ENCODE data around the gene CDH18. TPM values are rescaled to one million over a fixed set of nuclear protein-coding genes. Genes with fewer than 3 reads are reported as not detected.

The CDH18 gene
- total and polyA plus RNA-seq, 2 donors (not counting 3 experiments of a cell fraction or from before 2014, with no cell fraction given) = 0.06 TPM; not detected in 1

DNA sequence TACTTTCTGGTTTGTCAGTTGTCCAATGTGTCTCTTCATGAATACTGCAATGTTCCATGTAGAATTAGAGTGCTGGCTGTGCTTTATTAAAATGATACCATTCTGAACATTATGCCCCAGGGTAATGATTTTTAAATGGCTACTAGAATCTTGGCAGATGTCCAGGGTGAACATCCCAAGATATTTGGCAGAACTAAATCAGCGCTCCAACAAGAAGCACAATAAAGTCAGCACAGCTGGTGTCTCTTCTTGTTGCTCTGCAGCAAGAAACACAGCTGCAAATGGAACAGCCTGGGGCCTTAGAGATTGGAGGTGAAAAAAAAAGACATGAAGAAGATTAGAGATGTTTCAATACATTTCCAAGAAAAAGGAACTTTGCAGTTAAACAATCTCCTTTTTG, 248.3 kb downstream of the CDH18 start:
- Histone ChIP-seq H3K4me1 (ENCODE audit: control insufficient read depth, extremely low read depth, insufficient read depth, low read length) (no peaks in the 10 kb centered on the region), H3K9me1 (replicated peaks; ENCODE audit: control insufficient read depth, extremely low read depth, insufficient read depth, low read length) (no peaks in the 10 kb centered on the region), H4K20me1 (replicated peaks; ENCODE audit: control insufficient read depth, extremely low read depth, insufficient read depth, low read length) (no peaks in the 10 kb centered on the region), H3K36me3 (ENCODE audit: control insufficient read depth in 2 of 2, extremely low read depth in 1 of 2, insufficient read depth in 2 of 2, low read length in 2 of 2) (no peaks in the 10 kb centered on the region), H3K4me3 (replicated peaks in 1 of 3; ENCODE audit: insufficient read depth in 1 of 3, low read depth in 1 of 3, low read length in 3 of 3) (no peak overlapping the region), H3K9me3 (replicated peaks; ENCODE audit: control insufficient read depth, insufficient read depth, low read length) (no peaks in the 10 kb centered on the region), H3K27ac (ENCODE audit: insufficient read depth, low read depth, low read length) (no peak overlapping the region), H2AFZ (ENCODE audit: low read depth, low read length) (no peak overlapping the region), H3K4me2 (ENCODE audit: insufficient read depth, low read length) (no peak overlapping the region), H3K9ac (replicated peaks; ENCODE audit: extremely low read depth, insufficient read depth, low read length) (no peak overlapping the region), H3K79me2 (ENCODE audit: control insufficient read depth, insufficient read depth, low read length) (no peaks in the 10 kb centered on the region), H3K27me3 (ENCODE audit: control insufficient read depth in 2 of 2, insufficient read depth in 2 of 2, low read length in 2 of 2) (no peaks in the 10 kb centered on the region)
- FAIRE-seq (no peak), DNase-seq (ENCODE audit: low read depth, low spot score) (no peak)
- dilution Hi-C loops (cut with MboI; ENCODE audit: extremely low pct_ligation_motif_present, low sequenced_read_pairs) (no loop called here), intact Hi-C loops (cut with micrococcal nuclease) (no loop called here)
- ChIA-PET CTCF (no interaction called here), POLR2A (no interaction called here)
- no peak for TF ChIP-seq POLR2AphosphoS5 (IDR thresholded peaks at IDR 0.05; ENCODE audit: insufficient read depth, low read depth, low read length)
- TF ChIP-seq, protein P1, sequence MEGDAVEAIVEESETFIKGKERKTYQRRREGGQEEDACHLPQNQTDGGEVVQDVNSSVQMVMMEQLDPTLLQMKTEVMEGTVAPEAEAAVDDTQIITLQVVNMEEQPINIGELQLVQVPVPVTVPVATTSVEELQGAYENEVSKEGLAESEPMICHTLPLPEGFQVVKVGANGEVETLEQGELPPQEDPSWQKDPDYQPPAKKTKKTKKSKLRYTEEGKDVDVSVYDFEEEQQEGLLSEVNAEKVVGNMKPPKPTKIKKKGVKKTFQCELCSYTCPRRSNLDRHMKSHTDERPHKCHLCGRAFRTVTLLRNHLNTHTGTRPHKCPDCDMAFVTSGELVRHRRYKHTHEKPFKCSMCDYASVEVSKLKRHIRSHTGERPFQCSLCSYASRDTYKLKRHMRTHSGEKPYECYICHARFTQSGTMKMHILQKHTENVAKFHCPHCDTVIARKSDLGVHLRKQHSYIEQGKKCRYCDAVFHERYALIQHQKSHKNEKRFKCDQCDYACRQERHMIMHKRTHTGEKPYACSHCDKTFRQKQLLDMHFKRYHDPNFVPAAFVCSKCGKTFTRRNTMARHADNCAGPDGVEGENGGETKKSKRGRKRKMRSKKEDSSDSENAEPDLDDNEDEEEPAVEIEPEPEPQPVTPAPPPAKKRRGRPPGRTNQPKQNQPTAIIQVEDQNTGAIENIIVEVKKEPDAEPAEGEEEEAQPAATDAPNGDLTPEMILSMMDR (IDR thresholded peaks at IDR 0.05; ENCODE audit: extremely low read depth in 1 of 2, insufficient read depth in 1 of 2, low read depth in 1 of 2, low read length in 2 of 2) = no peak
- TF ChIP-seq EZH2 (IDR thresholded peaks at IDR 0.05; ENCODE audit: borderline replicate concordance, low read depth, low read length, severe bottlenecking) = no peak
- no TSS peak for BruUV-seq (replicated peaks)

DNA sequence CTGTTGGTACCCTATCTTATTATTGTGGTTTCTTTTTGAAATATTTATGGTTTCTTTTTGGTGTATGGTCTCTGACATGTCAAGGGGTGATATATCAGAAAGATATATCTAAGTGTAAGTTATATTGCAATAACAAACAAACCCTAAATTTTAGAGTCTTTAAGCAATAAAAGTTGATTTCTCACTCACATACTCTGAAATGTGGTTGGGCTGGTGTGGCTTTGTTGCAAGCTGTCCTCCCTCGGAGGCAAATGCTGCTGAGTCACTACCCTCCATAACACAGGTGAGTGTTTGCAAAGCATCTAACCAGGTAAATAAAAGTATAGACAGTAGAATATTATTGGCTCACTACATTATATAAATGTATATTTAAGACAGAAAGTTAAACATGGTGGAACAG, 253.2 kb downstream of the CDH18 start:
- dilution Hi-C loops (cut with MboI; ENCODE audit: extremely low pct_ligation_motif_present, low sequenced_read_pairs) = no loop called here
- intact Hi-C loops (cut with micrococcal nuclease) = no loop called here
- DNase-seq (ENCODE audit: low read depth, low spot score) = no peak
- H3K36me3 ChIP-seq (ENCODE audit: control insufficient read depth in 2 of 2, extremely low read depth in 1 of 2, insufficient read depth in 2 of 2, low read length in 2 of 2) = no peaks in the 10 kb centered on the region
- BruUV-seq (replicated peaks) = no TSS peak
- TF ChIP-seq GATA2 (IDR thresholded peaks at IDR 0.05; ENCODE audit: insufficient read depth, insufficient read length, low read depth, low read length) = no peak
- no peak for TF ChIP-seq JUN (IDR thresholded peaks at IDR 0.05; ENCODE audit: borderline replicate concordance, insufficient read depth, insufficient read length, low read depth)
- TF ChIP-seq, protein P1 (IDR thresholded peaks at IDR 0.05; ENCODE audit: extremely low read depth in 1 of 2, insufficient read depth in 1 of 2, low read depth in 1 of 2, low read length in 2 of 2) = no peak
- TF ChIP-seq EZH2 (IDR thresholded peaks at IDR 0.05; ENCODE audit: borderline replicate concordance, low read depth, low read length, severe bottlenecking) = no peak
- no peak for TF ChIP-seq POLR2A (IDR thresholded peaks at IDR 0.05; ENCODE audit: low read depth, low read length)
- TF ChIP-seq, protein P2, sequence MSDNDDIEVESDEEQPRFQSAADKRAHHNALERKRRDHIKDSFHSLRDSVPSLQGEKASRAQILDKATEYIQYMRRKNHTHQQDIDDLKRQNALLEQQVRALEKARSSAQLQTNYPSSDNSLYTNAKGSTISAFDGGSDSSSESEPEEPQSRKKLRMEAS (IDR thresholded peaks at IDR 0.05; ENCODE audit: insufficient read depth, insufficient read length) = no peak
- no peak for TF ChIP-seq MYC (IDR thresholded peaks at IDR 0.05; ENCODE audit: low read depth, low read length)
- TF ChIP-seq POLR2AphosphoS5 (IDR thresholded peaks at IDR 0.05; ENCODE audit: insufficient read depth, low read depth, low read length) = no peak
- TF ChIP-seq FOS (IDR thresholded peaks at IDR 0.05; ENCODE audit: borderline replicate concordance, insufficient read depth, low read length) = no peak
- H2AFZ ChIP-seq (ENCODE audit: low read depth, low read length) = no peak overlapping the region
- H3K4me3 ChIP-seq (replicated peaks in 1 of 3; ENCODE audit: insufficient read depth in 1 of 3, low read depth in 1 of 3, low read length in 3 of 3) = no peak overlapping the region
- no peaks in the 10 kb centered on the region for H3K4me1 ChIP-seq (ENCODE audit: control insufficient read depth, extremely low read depth, insufficient read depth, low read length)
- H4K20me1 ChIP-seq (replicated peaks; ENCODE audit: control insufficient read depth, extremely low read depth, insufficient read depth, low read length) = no peaks in the 10 kb centered on the region
- no peak overlapping the region for H3K9ac ChIP-seq (replicated peaks; ENCODE audit: extremely low read depth, insufficient read depth, low read length)
- CTCF ChIA-PET = no interaction called here
- H3K27me3 ChIP-seq (ENCODE audit: control insufficient read depth in 2 of 2, insufficient read depth in 2 of 2, low read length in 2 of 2) = no peaks in the 10 kb centered on the region
- no peaks in the 10 kb centered on the region for H3K9me1 ChIP-seq (replicated peaks; ENCODE audit: control insufficient read depth, extremely low read depth, insufficient read depth, low read length)
- POLR2A ChIA-PET = no interaction called here
- no peaks in the 10 kb centered on the region for H3K79me2 ChIP-seq (ENCODE audit: control insufficient read depth, insufficient read depth, low read length)
- no peaks in the 10 kb centered on the region for H3K9me3 ChIP-seq (replicated peaks; ENCODE audit: control insufficient read depth, insufficient read depth, low read length)
- no peak overlapping the region for H3K27ac ChIP-seq (ENCODE audit: insufficient read depth, low read depth, low read length)
- no peak for FAIRE-seq
- no peak overlapping the region for H3K4me2 ChIP-seq (ENCODE audit: insufficient read depth, low read length)

Measured in endothelial cell of umbilical vein (primary cell).